Measurements from ENCODE around the gene TEX48.

GRCh38 chr9:114688909-114689610, 7.1 kb upstream of the TEX48 start:
- TF ChIP-seq CTCF (IDR thresholded peaks at IDR 0.05): no peak
- no peak for TF ChIP-seq POLR2A (IDR thresholded peaks at IDR 0.05)
- no peak for TF ChIP-seq POLR2AphosphoS5 (IDR thresholded peaks at IDR 0.05)
